Measurements from ENCODE around the gene PRDM16. TPM values are rescaled to one million over a fixed set of nuclear protein-coding genes. Genes with fewer than 3 reads are reported as not detected.

PRDM16 gene
- total and polyA plus RNA-seq, 2 donors (not counting 1 experiment from before 2014, with no cell fraction given), result 0.03 to 0.12 TPM

DNA sequence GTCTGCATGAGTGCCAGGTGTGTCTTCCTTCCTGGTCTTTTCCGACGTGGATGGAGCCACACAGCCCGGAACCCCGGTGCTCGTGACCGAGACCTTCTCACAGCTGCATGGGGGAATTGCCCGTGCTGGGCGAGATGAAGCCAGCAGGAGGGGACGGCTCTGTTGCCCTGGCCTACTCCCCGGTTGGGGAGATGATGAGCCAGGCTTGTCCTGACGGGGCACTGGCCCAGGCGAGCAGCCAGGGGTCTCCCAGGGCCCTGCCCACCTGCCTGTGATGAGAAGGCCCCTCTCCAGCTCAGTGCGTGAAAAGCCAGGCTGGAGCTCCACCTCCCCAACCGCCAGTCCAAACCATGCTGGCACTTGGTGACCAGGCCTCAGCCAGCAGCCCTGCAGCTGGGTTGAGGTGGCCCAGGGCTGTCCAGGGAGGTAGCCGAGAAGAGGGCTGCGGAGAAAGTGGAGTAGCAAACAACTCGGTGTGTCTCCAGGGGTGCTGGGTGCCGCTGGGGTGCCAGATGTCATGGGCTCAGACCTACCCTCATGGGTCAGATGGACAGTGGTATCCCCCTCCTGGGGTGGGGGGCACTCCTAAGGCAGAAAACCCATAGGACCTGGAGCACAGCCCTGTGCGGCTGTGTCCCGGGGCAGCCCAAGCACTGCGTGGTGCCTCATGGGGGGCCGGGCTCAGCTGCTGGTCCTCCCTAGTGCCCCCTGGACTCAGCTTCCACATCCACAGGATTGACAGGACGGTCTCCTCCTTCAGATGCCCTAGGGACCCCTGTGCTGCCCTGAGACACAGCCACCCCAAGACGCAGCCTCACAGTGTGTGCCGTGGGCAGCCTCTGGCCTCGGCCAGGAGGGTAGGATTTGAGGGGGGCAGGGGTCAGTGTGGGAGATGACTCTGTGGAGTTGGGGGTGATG, 26.1 kb downstream of the PRDM16 start:
- no peak for DNase-seq
- Histone ChIP-seq H3K9ac (ENCODE audit: low read length) (no peak overlapping the region), H2AFZ (ENCODE audit: insufficient read depth, low read depth, low read length, poor library complexity, severe bottlenecking) (no peak overlapping the region), H3K9me3 (ENCODE audit: control extremely low read depth in 1 of 3, control insufficient read depth in 2 of 3, insufficient read depth in 1 of 3, low read length in 2 of 3) (peaks cover 0 to 5% (median 0%) of the 10 kb centered on the region in 3 donors), H3K4me1 (ENCODE audit: control insufficient read depth in 2 of 2, insufficient read depth in 2 of 2, low read length in 2 of 2) (no peaks in the 10 kb centered on the region), H3K4me3 (ENCODE audit: control extremely low read depth in 1 of 5, extremely low read depth in 1 of 5, insufficient read depth in 1 of 5, low read depth in 2 of 5, low read length in 4 of 5) (no peak overlapping the region), H3K4me2 (replicated peaks; ENCODE audit: low read depth, low read length, poor library complexity, severe bottlenecking) (no peak overlapping the region), H4K20me1 (ENCODE audit: control insufficient read depth, insufficient read depth, low read length, poor library complexity, severe bottlenecking) (no peaks in the 10 kb centered on the region), H3K27ac (ENCODE audit: low read length in 2 of 2) (no peak overlapping the region), H3K79me2 (ENCODE audit: control insufficient read depth, insufficient read depth, low read length) (no peaks in the 10 kb centered on the region), H3K27me3 (replicated peaks in 1 of 4; ENCODE audit: control extremely low read depth in 1 of 4, control insufficient read depth in 3 of 4, insufficient read depth in 4 of 4, low read length in 3 of 4) (no peaks in the 10 kb centered on the region), H3K36me3 (replicated peaks in 1 of 2; ENCODE audit: control extremely low read depth in 1 of 2, control insufficient read depth in 1 of 2, extremely low read depth in 1 of 2, insufficient read depth in 2 of 2, low read length in 1 of 2) (no peaks in the 10 kb centered on the region)
- ATAC-seq (ENCODE audit: low read depth), result no peak
- Mint-ChIP-seq H3K4me1 (no peaks in the 10 kb centered on the region), H3K27ac (no peak overlapping the region), H3K27me3 (no peaks in the 10 kb centered on the region), H3K9me3 (ENCODE audit: insufficient read depth) (no peaks in the 10 kb centered on the region), H3K4me3 (no peak overlapping the region)
- CTCF ChIA-PET, result no interaction called here
- intact Hi-C loops (cut with micrococcal nuclease), result no loop called here
- WGBS (ENCODE audit: insufficient coverage), result 85% methylated on average over 26 of the region's 26 CpGs
- TF ChIP-seq, protein P1, sequence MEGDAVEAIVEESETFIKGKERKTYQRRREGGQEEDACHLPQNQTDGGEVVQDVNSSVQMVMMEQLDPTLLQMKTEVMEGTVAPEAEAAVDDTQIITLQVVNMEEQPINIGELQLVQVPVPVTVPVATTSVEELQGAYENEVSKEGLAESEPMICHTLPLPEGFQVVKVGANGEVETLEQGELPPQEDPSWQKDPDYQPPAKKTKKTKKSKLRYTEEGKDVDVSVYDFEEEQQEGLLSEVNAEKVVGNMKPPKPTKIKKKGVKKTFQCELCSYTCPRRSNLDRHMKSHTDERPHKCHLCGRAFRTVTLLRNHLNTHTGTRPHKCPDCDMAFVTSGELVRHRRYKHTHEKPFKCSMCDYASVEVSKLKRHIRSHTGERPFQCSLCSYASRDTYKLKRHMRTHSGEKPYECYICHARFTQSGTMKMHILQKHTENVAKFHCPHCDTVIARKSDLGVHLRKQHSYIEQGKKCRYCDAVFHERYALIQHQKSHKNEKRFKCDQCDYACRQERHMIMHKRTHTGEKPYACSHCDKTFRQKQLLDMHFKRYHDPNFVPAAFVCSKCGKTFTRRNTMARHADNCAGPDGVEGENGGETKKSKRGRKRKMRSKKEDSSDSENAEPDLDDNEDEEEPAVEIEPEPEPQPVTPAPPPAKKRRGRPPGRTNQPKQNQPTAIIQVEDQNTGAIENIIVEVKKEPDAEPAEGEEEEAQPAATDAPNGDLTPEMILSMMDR (IDR thresholded peaks at IDR 0.05), result no peak
- TF ChIP-seq EZH2 (IDR thresholded peaks at IDR 0.05; ENCODE audit: borderline replicate concordance, insufficient read depth, low read depth, low read length, poor library complexity, severe bottlenecking), result no peak
- POLR2A ChIA-PET, result no interaction called here

DNA sequence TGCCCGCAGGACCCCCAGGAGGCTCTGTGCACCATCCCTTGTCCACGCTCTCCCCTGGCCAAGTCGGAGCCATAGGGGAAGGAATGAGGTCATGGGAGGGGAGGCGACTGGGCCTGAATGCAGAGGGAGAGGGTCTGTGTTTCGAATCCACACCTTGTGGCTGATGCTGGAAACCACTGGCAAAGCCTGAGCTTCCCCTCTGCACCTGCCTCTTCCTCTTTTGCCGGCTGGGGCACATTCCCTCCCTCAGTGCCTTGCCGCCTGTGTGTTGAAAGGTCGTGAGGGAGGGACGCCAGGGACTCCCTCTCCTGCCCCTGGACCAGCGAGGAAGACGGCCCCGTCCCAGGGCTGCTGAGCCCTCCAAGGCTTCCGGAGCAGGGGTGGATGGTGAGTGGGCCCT, 27.3 kb downstream of the PRDM16 start:
- Histone ChIP-seq H4K20me1 (ENCODE audit: control insufficient read depth, insufficient read depth, low read length, poor library complexity, severe bottlenecking) (no peaks in the 10 kb centered on the region), H3K4me1 (ENCODE audit: control insufficient read depth in 2 of 2, insufficient read depth in 2 of 2, low read length in 2 of 2) (no peaks in the 10 kb centered on the region), H3K4me2 (replicated peaks; ENCODE audit: low read depth, low read length, poor library complexity, severe bottlenecking) (no peak overlapping the region), H3K79me2 (ENCODE audit: control insufficient read depth, insufficient read depth, low read length) (no peaks in the 10 kb centered on the region), H3K4me3 (ENCODE audit: control extremely low read depth in 1 of 5, extremely low read depth in 1 of 5, insufficient read depth in 1 of 5, low read depth in 2 of 5, low read length in 4 of 5) (no peak overlapping the region), H3K36me3 (replicated peaks in 1 of 2; ENCODE audit: control extremely low read depth in 1 of 2, control insufficient read depth in 1 of 2, extremely low read depth in 1 of 2, insufficient read depth in 2 of 2, low read length in 1 of 2) (no peaks in the 10 kb centered on the region), H3K9ac (ENCODE audit: low read length) (no peak overlapping the region), H3K27me3 (replicated peaks in 1 of 4; ENCODE audit: control extremely low read depth in 1 of 4, control insufficient read depth in 3 of 4, insufficient read depth in 4 of 4, low read length in 3 of 4) (no peaks in the 10 kb centered on the region), H3K27ac (ENCODE audit: low read length in 2 of 2) (no peak overlapping the region), H3K9me3 (ENCODE audit: control extremely low read depth in 1 of 3, control insufficient read depth in 2 of 3, insufficient read depth in 1 of 3, low read length in 2 of 3) (peaks cover 0 to 5% (median 0%) of the 10 kb centered on the region in 3 donors), H2AFZ (ENCODE audit: insufficient read depth, low read depth, low read length, poor library complexity, severe bottlenecking) (no peak overlapping the region)
- no peak for TF ChIP-seq EZH2 (IDR thresholded peaks at IDR 0.05; ENCODE audit: borderline replicate concordance, insufficient read depth, low read depth, low read length, poor library complexity, severe bottlenecking)
- TF ChIP-seq, protein P1 (IDR thresholded peaks at IDR 0.05), result no peak
- POLR2A ChIA-PET, result no interaction called here
- Mint-ChIP-seq H3K4me3 (no peak overlapping the region), H3K9me3 (ENCODE audit: insufficient read depth) (no peaks in the 10 kb centered on the region), H3K27ac (no peak overlapping the region), H3K4me1 (no peaks in the 10 kb centered on the region), H3K27me3 (peaks cover 3% of the 10 kb centered on the region)
- intact Hi-C loops (cut with micrococcal nuclease), result no loop called here
- WGBS (ENCODE audit: insufficient coverage), result 15% methylated on average over 11 of the region's 13 CpGs
- CTCF ChIA-PET, result no interaction called here
- ATAC-seq (ENCODE audit: low read depth), result no peak
- DNase-seq, result no peak
